Measurements from ENCODE around the gene TMEM132D.

The TMEM132D gene

GRCh38 chr12:129886541-129886940, 17.3 kb downstream of the TMEM132D start:
- Histone ChIP-seq H3K27me3 (replicated peaks; ENCODE audit: control insufficient read depth, insufficient read depth, low read length) (no peaks in the 10 kb centered on the region), H3K4me3 (replicated peaks; ENCODE audit: low read depth, low read length) (no peak overlapping the region), H3K36me3 (ENCODE audit: control insufficient read depth, insufficient read depth, low read length) (no peaks in the 10 kb centered on the region)
- no peak for DNase-seq (ENCODE audit: extremely low read depth, insufficient read length)
- TF ChIP-seq CTCF (IDR thresholded peaks at IDR 0.05; ENCODE audit: insufficient read depth, low read length, poor library complexity, severe bottlenecking): no peak

- no peak for TF ChIP-seq CTCF (IDR thresholded peaks at IDR 0.05; ENCODE audit: insufficient read depth, low read length, poor library complexity, severe bottlenecking)
- no peaks in the 10 kb centered on the region for H3K36me3 ChIP-seq (ENCODE audit: control insufficient read depth, insufficient read depth, low read length)
- DNase-seq (ENCODE audit: extremely low read depth, insufficient read length): no peak
- no peak overlapping the region for H3K4me3 ChIP-seq (replicated peaks; ENCODE audit: low read depth, low read length)
- H3K27me3 ChIP-seq (replicated peaks; ENCODE audit: control insufficient read depth, insufficient read depth, low read length): no peaks in the 10 kb centered on the region
Observed at GRCh38 chr12:129885287-129885686, 18.5 kb downstream of the TMEM132D start.

- no peaks in the 10 kb centered on the region for H3K36me3 ChIP-seq (ENCODE audit: control insufficient read depth, insufficient read depth, low read length)
- TF ChIP-seq CTCF (IDR thresholded peaks at IDR 0.05; ENCODE audit: insufficient read depth, low read length, poor library complexity, severe bottlenecking): no peak
- DNase-seq (ENCODE audit: extremely low read depth, insufficient read length): no peak
- H3K4me3 ChIP-seq (replicated peaks; ENCODE audit: low read depth, low read length): no peak overlapping the region
- H3K27me3 ChIP-seq (replicated peaks; ENCODE audit: control insufficient read depth, insufficient read depth, low read length): no peaks in the 10 kb centered on the region
Observed at GRCh38 chr12:129877411-129877810, 26.4 kb downstream of the TMEM132D start.

GRCh38 chr12:129873833-129874208, 30.0 kb downstream of the TMEM132D start:
- no peak for DNase-seq (ENCODE audit: extremely low read depth, insufficient read length)
- TF ChIP-seq CTCF (IDR thresholded peaks at IDR 0.05; ENCODE audit: insufficient read depth, low read length, poor library complexity, severe bottlenecking): no peak
- H3K36me3 ChIP-seq (ENCODE audit: control insufficient read depth, insufficient read depth, low read length): no peaks in the 10 kb centered on the region
- H3K27me3 ChIP-seq (replicated peaks; ENCODE audit: control insufficient read depth, insufficient read depth, low read length): no peaks in the 10 kb centered on the region
- no peak overlapping the region for H3K4me3 ChIP-seq (replicated peaks; ENCODE audit: low read depth, low read length)

GRCh38 chr12:129873111-129873832, 30.6 kb downstream of the TMEM132D start:
- no peak for DNase-seq (ENCODE audit: extremely low read depth, insufficient read length)
- H3K4me3 ChIP-seq (replicated peaks; ENCODE audit: low read depth, low read length): no peak overlapping the region
- TF ChIP-seq CTCF (IDR thresholded peaks at IDR 0.05; ENCODE audit: insufficient read depth, low read length, poor library complexity, severe bottlenecking): no peak
- no peaks in the 10 kb centered on the region for H3K36me3 ChIP-seq (ENCODE audit: control insufficient read depth, insufficient read depth, low read length)
- no peaks in the 10 kb centered on the region for H3K27me3 ChIP-seq (replicated peaks; ENCODE audit: control insufficient read depth, insufficient read depth, low read length)

Measured in GM06990 (cell line).